IMR-90 (cell line): ENCODE data around the gene KCNT2. TPM values are rescaled to one million over a fixed set of nuclear protein-coding genes. Genes with fewer than 3 reads are reported as not detected.
A peak's percentile ranks its signal among the peaks of the same experiment; 100 is the strongest.

Experiments
- ATAC-seq: fragments of 200-7000 bp; cut with Tn5 transposase; 2 replicates; pipeline ENCODE4 v1.9.1; 2020; ENCODE audit warnings: low read depth, mild to moderate bottlenecking, moderate library complexity
- BruUV-seq: library from RNA; stranded (reverse); fragments of 400-500 nt; replicated peaks from 2 replicates; lab custom pipeline; 2021; lab: Mats Ljungman, UMichigan
- CTCF ChIA-PET: fragments of 300-600 bp; formaldehyde crosslinking; extraction: SDS; loops from one replicate; lab custom pipeline; 2021; ENCODE audit warnings: antibody characterized with exemption; lab: Yijun Ruan, JAX
- POLR2A ChIA-PET: fragments of 300-600 bp; sonication (Branson Sonifier 250); formaldehyde crosslinking; loops from one replicate; lab custom pipeline; 2022; ENCODE audit warnings: antibody characterized with exemption; ENCODE audit not compliant: unreplicated experiment; lab: Charles Lee
- DNase-seq: peaks from one replicate; pipeline ENCODE4 v3.0.0; 2013
- H2AFZ ChIP-seq: replicated peaks from 2 replicates; pipeline ENCODE3; 2013; ENCODE audit warnings: low read length, mild to moderate bottlenecking; ENCODE audit not compliant: poor library complexity
- H2AK5ac ChIP-seq: 2 replicates; pipeline ENCODE4 v1.6.1; 2013; ENCODE audit warnings: low read depth, low read length, inconsistent platforms
- H2AK9ac ChIP-seq: replicated peaks from 2 replicates; pipeline ENCODE3; 2013; ENCODE audit warnings: mild to moderate bottlenecking, low read depth, low read length, moderate library complexity; ENCODE audit not compliant: poor library complexity
- H2BK120ac ChIP-seq: 2 replicates; pipeline ENCODE4 v1.6.1; 2013; ENCODE audit warnings: low read depth, low read length, inconsistent platforms
- H2BK15ac ChIP-seq: 3 replicates; pipeline ENCODE4 v1.6.1; 2013; ENCODE audit warnings: low read depth, low read length, inconsistent platforms
- H2BK20ac ChIP-seq: 2 replicates; pipeline ENCODE4 v1.6.1; 2013; ENCODE audit warnings: low read depth, mild to moderate bottlenecking, inconsistent platforms, low read length, moderate library complexity
- H2BK5ac ChIP-seq: 2 replicates; pipeline ENCODE4 v1.6.1; 2013; ENCODE audit warnings: mild to moderate bottlenecking, low read depth, low read length, inconsistent platforms; ENCODE audit not compliant: poor library complexity, severe bottlenecking
- H3K14ac ChIP-seq: replicated peaks from 2 replicates; pipeline ENCODE4 v1.6.1; 2013; ENCODE audit warnings: low read depth, low read length, inconsistent platforms
- H3K18ac ChIP-seq: 2 replicates; pipeline ENCODE4 v1.6.1; 2013; ENCODE audit warnings: low read depth, low read length, control low read depth
- H3K23ac ChIP-seq: 2 replicates; pipeline ENCODE4 v1.6.1; 2013; ENCODE audit warnings: low read depth, low read length, inconsistent platforms
- H3K27ac ChIP-seq: 2 replicates; pipeline ENCODE4 v1.5.1; 2013; ENCODE audit warnings: mild to moderate bottlenecking, control low read depth, low read length; ENCODE audit not compliant: insufficient read depth
- H3K27me3 ChIP-seq: 2 replicates; pipeline ENCODE4 v1.6.1; 2013; ENCODE audit warnings: low read length; ENCODE audit not compliant: control insufficient read depth, insufficient read depth
- H3K36me3 ChIP-seq: 2 replicates; pipeline ENCODE4 v1.6.1; 2013; ENCODE audit warnings: low read length, mixed read lengths; ENCODE audit not compliant: control insufficient read depth, insufficient read depth
- H3K4ac ChIP-seq: 2 replicates; pipeline ENCODE4 v1.6.1; 2013; ENCODE audit warnings: low read depth, low read length, inconsistent platforms
- H3K4me1 ChIP-seq: 2 replicates; pipeline ENCODE4 v1.6.1; 2013; ENCODE audit warnings: low read length, mixed read lengths; ENCODE audit not compliant: control insufficient read depth, insufficient read depth
- H3K4me2 ChIP-seq: 2 replicates; pipeline ENCODE4 v1.6.1; 2013; ENCODE audit warnings: low read depth, mild to moderate bottlenecking, control low read depth, low read length, moderate library complexity
- H3K4me3 ChIP-seq: 2 replicates; pipeline ENCODE4 v1.5.1; 2013; ENCODE audit warnings: low read depth, mild to moderate bottlenecking, control low read depth, low read length, moderate library complexity; ENCODE audit not compliant: insufficient read depth
- H3K56ac ChIP-seq: 2 replicates; pipeline ENCODE4 v1.6.1; 2013; ENCODE audit warnings: low read length, inconsistent platforms; ENCODE audit not compliant: insufficient read depth; ENCODE audit errors: extremely low read depth
- H3K79me1 ChIP-seq, 2 experiments: 2 replicates each; pipeline ENCODE4 v1.6.1; 2013; ENCODE audit warnings: low read length in 2 of 2, inconsistent platforms in 1 of 2, low read depth in 1 of 2
- H3K9ac ChIP-seq: 2 replicates; pipeline ENCODE4 v1.6.1; 2013; ENCODE audit warnings: low read depth, low read length, control low read depth
- H3K9me1 ChIP-seq: 2 replicates; pipeline ENCODE4 v1.6.1; 2013; ENCODE audit warnings: low read length, inconsistent platforms; ENCODE audit not compliant: insufficient read depth
- H3K9me3 ChIP-seq: 2 replicates; pipeline ENCODE4 v1.6.1; 2013; ENCODE audit warnings: low read length; ENCODE audit not compliant: control insufficient read depth, insufficient read depth
- H4K20me1 ChIP-seq: 2 replicates; pipeline ENCODE4 v1.6.1; 2013; ENCODE audit warnings: low read length, inconsistent platforms; ENCODE audit not compliant: insufficient read depth
- H4K5ac ChIP-seq: 2 replicates; pipeline ENCODE4 v1.6.1; 2013; ENCODE audit warnings: mild to moderate bottlenecking, low read depth, low read length, control low read depth
- H4K8ac ChIP-seq, 2 experiments: 2 replicates each; pipeline ENCODE4 v1.6.1; 2013; ENCODE audit warnings: low read depth in 2 of 2, low read length in 2 of 2, control low read depth in 1 of 2, inconsistent platforms in 1 of 2
- H4K91ac ChIP-seq: 2 replicates; pipeline ENCODE4 v1.6.1; 2013; ENCODE audit warnings: low read depth, low read length, inconsistent platforms; ENCODE audit not compliant: insufficient read depth
- CEBPB ChIP-seq: IDR thresholded peaks from 2 replicates; pipeline ENCODE4 v1.6.1; 2012; ENCODE audit warnings: low read depth, low read length, improper control_type of control experiment
- MXI1 ChIP-seq: IDR thresholded peaks from 2 replicates; pipeline ENCODE4 v1.6.1; 2012; ENCODE audit warnings: low read depth, mild to moderate bottlenecking, low read length, moderate library complexity, borderline replicate concordance
- NFE2L2 ChIP-seq: fragments of 150-350 bp; IDR thresholded peaks from 2 replicates; pipeline ENCODE4 v1.6.1; 2016; ENCODE audit warnings: low read depth, mild to moderate bottlenecking, low read length
- RAD21 ChIP-seq: IDR thresholded peaks from 2 replicates; pipeline ENCODE4 v1.6.1; 2012; ENCODE audit warnings: low read length, improper control_type of control experiment
- SMC3 ChIP-seq: fragments of 150-350 bp; IDR thresholded peaks from 2 replicates; pipeline ENCODE4 v1.6.1; 2016; ENCODE audit warnings: low read depth, mild to moderate bottlenecking, antibody characterized with exemption, low read length, moderate library complexity
- WGBS, 2 experiments: methylation state at CpG; one replicate each; pipeline versions ENCODE4 v1.1.5 to v1.1.7; 2013; ENCODE audit warnings: missing lambda C conversion rate in 2 of 2; ENCODE audit not compliant: insufficient read length in 1 of 2; ENCODE audit errors: extremely low coverage in 2 of 2; 5-methylcytosine and 5-hydroxymethylcytosine counted together
- dilution Hi-C: fragments of 300-500 bp; cut with HindIII; formaldehyde crosslinking; loops from one replicate; pipeline ENCODE4 v1.14.3; 2018; ENCODE audit warnings: low sequenced_read_pairs; ENCODE audit not compliant: unreplicated experiment
- in situ Hi-C: fragments of 300-500 bp; cut with MboI; formaldehyde crosslinking; loops from 3 replicates; pipeline ENCODE4 v1.14.3; 2019; ENCODE audit warnings: low sequenced_read_pairs, inconsistent platforms, mixed read lengths
- intact Hi-C: fragments of 100-400 bp; cut with micrococcal nuclease; formaldehyde crosslinking; loops from 2 replicates; pipeline ENCODE4 v1.10.0; 2022
- polyA plus RNA-seq, 3 experiments: library from polyadenylated mRNA; depleted of rRNA; stranded (reverse); fragments of >200 nt; gene quantifications; 2 replicates each; pipeline ENCODE4 v1.2.3, GENCODE V29; 2012; ENCODE audit warnings: low replicate concordance in 1 of 3
- total RNA-seq: library from RNA; depleted of rRNA; stranded (reverse); fragments of >200 nt; gene quantifications from 2 replicates; pipeline ENCODE4 v1.2.3, GENCODE V29; 2012
- TF ChIP-seq, protein P1 (sequence below): conservative IDR thresholded peaks from 2 replicates; pipeline ENCODE4 v1.5.1; 2012; ENCODE audit warnings: mild to moderate bottlenecking, low read depth, low read length, improper control_type of control experiment

KCNT2 gene
- total and polyA plus RNA-seq, 2 of the 4 experiments (the other 2 are of a cell fraction): 0.22 to 0.72 TPM

DNA sequence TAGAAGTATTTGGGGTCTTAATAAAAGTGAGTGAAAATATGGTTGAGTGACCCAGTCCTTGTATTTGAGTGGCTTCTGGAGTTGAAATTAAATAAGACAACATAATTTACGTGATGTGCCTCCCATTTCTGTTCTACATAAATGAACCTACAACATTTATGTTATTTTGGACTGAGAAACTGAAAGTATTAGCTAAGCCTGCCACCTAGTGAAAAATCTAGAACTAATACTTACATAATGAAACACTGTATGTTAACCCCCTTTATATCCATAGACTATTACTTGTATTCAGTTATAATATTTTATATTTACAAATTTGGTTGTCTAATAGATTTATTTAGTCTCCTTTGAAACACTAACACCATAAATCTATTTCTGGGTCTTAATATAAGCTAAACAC lies 298.9 kb downstream of the KCNT2 start:
- Histone ChIP-seq H3K56ac (no peak overlapping the region), H2BK120ac (no peak overlapping the region), H4K91ac (no peak overlapping the region), H2BK15ac (no peak overlapping the region), H3K27ac (no peak overlapping the region), H2AFZ (no peak overlapping the region), H3K18ac (no peak overlapping the region), H3K9me1 (no peaks in the 10 kb centered on the region), H4K8ac (no peak overlapping the region), H3K23ac (no peak overlapping the region), H3K4me3 (no peak overlapping the region), H3K14ac (no peak overlapping the region), H3K4me2 (no peak overlapping the region), H4K5ac (no peak overlapping the region), H3K79me1 (no peaks in the 10 kb centered on the region), H3K9me3 (no peaks in the 10 kb centered on the region), H2AK9ac (no peak overlapping the region), H4K20me1 (no peaks in the 10 kb centered on the region), H3K27me3 (no peaks in the 10 kb centered on the region), H3K36me3 (no peaks in the 10 kb centered on the region), H3K4me1 (peaks cover 2% of the 10 kb centered on the region; the same call in 1 of the 2 replicates), H2BK20ac (no peak overlapping the region), H2BK5ac (no peak overlapping the region), H3K9ac (no peak overlapping the region), H3K4ac (no peak overlapping the region), H2AK5ac (no peak overlapping the region)
- intact Hi-C loops: loop anchor here (1.0 kb wide), 1 partner anchor 161 kb away; no protein-coding TSS in a partner anchor
- CTCF ChIA-PET: interaction anchor here (0.9 to 2.9 kb wide), 2 partner anchors 160 to 163 kb away, joined by 3 to 26 read pairs; no protein-coding TSS in a partner anchor
- POLR2A ChIA-PET: interaction anchor here (0.5 kb wide), 1 partner anchor 1611 kb away, joined by 3 read pairs; no protein-coding TSS in a partner anchor
- no peak for TF ChIP-seq NFE2L2
- TF ChIP-seq MXI1: no peak
- no peak for TF ChIP-seq CEBPB
- TF ChIP-seq SMC3: peak; percentile 66
- TF ChIP-seq RAD21: peak; percentile 67
- TF ChIP-seq, protein P1, sequence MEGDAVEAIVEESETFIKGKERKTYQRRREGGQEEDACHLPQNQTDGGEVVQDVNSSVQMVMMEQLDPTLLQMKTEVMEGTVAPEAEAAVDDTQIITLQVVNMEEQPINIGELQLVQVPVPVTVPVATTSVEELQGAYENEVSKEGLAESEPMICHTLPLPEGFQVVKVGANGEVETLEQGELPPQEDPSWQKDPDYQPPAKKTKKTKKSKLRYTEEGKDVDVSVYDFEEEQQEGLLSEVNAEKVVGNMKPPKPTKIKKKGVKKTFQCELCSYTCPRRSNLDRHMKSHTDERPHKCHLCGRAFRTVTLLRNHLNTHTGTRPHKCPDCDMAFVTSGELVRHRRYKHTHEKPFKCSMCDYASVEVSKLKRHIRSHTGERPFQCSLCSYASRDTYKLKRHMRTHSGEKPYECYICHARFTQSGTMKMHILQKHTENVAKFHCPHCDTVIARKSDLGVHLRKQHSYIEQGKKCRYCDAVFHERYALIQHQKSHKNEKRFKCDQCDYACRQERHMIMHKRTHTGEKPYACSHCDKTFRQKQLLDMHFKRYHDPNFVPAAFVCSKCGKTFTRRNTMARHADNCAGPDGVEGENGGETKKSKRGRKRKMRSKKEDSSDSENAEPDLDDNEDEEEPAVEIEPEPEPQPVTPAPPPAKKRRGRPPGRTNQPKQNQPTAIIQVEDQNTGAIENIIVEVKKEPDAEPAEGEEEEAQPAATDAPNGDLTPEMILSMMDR: peak; percentile 58
- peak; percentile 82 for ATAC-seq
- no TSS peak for BruUV-seq
- dilution Hi-C loops: no loop called here
- DNase-seq: peak; percentile 68
- WGBS, 2 experiments: no CpG with 5 or more reads among the region's 1 CpG
- in situ Hi-C loops: no loop called here
